Skeletal muscle satellite cell (primary cell): ENCODE data around the gene RNF151.
"Not testable (repeated sequence)": the region's sequence is repeated elsewhere in the genome, so short reads cannot be mapped to it uniquely, and the experiment has no call there.

ENCODE experiments used
- H3K27me3 ChIP-seq: 2 replicates; pipeline ENCODE4 v1.7.0; 2013; ENCODE audit warnings: low read length; ENCODE audit not compliant: control insufficient read depth, insufficient read depth
- H3K36me3 ChIP-seq: 2 replicates; pipeline ENCODE4 v1.7.0; 2013; ENCODE audit warnings: mild to moderate bottlenecking, control low read depth, low read length; ENCODE audit not compliant: insufficient read depth
- H3K4me1 ChIP-seq: 2 replicates; pipeline ENCODE4 v1.7.0; 2013; ENCODE audit warnings: low read length; ENCODE audit not compliant: control insufficient read depth, insufficient read depth
- H3K4me2 ChIP-seq: 2 replicates; pipeline ENCODE4 v1.7.0; 2013; ENCODE audit warnings: mild to moderate bottlenecking, low read length
- H3K4me3 ChIP-seq: 2 replicates; pipeline ENCODE4 v1.7.0; 2013; ENCODE audit warnings: low read length
- H3K9ac ChIP-seq: 2 replicates; pipeline ENCODE4 v1.7.0; 2013; ENCODE audit warnings: mild to moderate bottlenecking, low read depth, low read length, moderate library complexity
- H3K9me3 ChIP-seq: replicated peaks from 2 replicates; pipeline ENCODE4 v1.7.0; 2013; ENCODE audit warnings: mild to moderate bottlenecking, control low read depth, low read length

Gene RNF151

DNA sequence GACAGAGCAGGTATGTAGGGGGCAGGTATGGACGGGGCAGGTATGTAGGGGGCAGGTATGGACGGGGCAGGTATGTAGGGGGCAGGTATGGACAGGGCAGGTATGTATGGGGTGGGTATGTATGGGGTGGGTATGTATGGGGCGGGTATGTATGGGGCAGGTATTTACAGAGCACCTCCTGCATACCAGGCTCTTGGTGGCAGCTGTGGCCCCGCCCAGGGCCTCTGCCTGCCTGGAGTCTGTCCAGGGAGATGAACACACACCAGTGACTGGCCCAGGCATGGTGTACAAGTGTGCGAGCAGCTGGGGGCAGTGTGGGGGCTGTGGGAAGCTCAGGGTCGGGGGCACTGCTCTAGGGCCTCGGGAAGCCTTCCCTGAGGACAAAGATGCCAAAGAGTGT, 16.6 kb upstream of the RNF151 start:
- no peaks in the 10 kb centered on the region for H3K4me1 ChIP-seq
- no peaks in the 10 kb centered on the region for H3K36me3 ChIP-seq
- H3K9me3 ChIP-seq = no peaks in the 10 kb centered on the region
- no peaks in the 10 kb centered on the region for H3K27me3 ChIP-seq
- H3K9ac ChIP-seq = no peak overlapping the region
- no peak overlapping the region for H3K4me3 ChIP-seq
- no peak overlapping the region for H3K4me2 ChIP-seq

- H3K4me1 ChIP-seq = no peaks in the 10 kb centered on the region
- no peaks in the 10 kb centered on the region for H3K27me3 ChIP-seq
- H3K9ac ChIP-seq = no peak overlapping the region
- H3K4me3 ChIP-seq = no peak overlapping the region
- no peak overlapping the region for H3K4me2 ChIP-seq
- no peaks in the 10 kb centered on the region for H3K9me3 ChIP-seq
- H3K36me3 ChIP-seq = no peaks in the 10 kb centered on the region
These were observed 16.1 kb upstream of the RNF151 start for GRCh38 chr16:1950559-1950958.

GRCh38 chr16:1953734-1954133, 12.9 kb upstream of the RNF151 start:
- Histone ChIP-seq H3K4me3 (no peak overlapping the region), H3K27me3 (no peaks in the 10 kb centered on the region), H3K4me2 (no peak overlapping the region), H3K9me3 (no peaks in the 10 kb centered on the region), H3K9ac (no peak overlapping the region), H3K36me3 (no peaks in the 10 kb centered on the region), H3K4me1 (no peaks in the 10 kb centered on the region)

DNA sequence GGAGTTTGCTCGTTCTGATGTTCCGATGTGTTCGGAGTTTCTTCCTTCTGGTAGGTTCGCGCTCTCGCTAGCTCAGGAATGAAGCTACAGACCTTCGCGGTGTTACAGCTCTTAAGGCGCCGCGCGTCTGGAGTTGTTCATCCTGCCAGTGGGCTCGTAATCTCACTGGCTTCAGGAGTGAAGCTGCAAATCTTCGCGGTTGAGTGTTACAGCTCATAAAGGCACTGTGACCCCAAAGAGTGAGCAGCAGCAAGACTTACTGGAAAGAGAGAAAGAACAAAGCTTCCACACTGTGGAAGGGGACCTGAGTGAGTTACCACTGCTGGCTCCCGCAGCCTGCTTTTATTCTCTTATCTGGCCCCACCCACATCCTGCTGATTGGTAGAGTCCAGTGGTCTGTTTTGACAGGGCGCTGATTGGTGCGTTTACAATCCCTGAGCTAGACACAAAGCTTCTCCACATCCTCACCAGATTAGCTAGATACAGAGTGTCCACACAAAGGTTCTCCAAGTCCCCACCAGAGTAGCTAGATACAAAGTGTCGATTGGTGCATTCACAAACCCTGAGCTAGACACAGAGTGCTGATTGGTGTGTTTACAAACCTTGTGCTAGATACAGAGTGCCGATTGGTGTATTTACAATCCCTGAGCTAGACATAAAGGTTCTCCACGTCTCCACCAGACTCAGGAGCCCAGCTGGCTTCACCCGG, 9.1 kb upstream of the RNF151 start:
- H3K9ac ChIP-seq, H3K9me3 ChIP-seq, H3K4me2 ChIP-seq, H3K4me3 ChIP-seq, H3K27me3 ChIP-seq: not testable (repeated sequence)
- Histone ChIP-seq H3K4me1 (peaks cover 17% of the 10 kb centered on the region), H3K36me3 (peaks cover 16% of the 10 kb centered on the region)

DNA sequence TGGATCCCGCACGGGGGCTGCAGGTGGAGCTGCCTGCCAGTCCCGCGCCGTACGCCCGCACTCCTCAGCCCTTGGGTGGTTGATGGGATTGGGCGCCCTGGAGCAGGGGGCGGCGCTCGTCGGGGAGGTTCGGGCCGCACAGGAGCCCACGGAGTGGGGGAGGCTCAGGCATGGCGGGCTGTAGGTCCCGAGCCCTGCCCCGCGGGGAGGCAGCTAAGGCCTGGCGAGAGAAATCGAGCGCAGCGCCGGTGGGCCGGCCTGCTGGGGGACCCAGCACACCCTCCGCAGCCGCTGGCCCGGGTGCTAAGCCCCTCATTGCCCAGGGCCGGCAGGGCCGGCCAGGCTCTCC, 8.5 kb upstream of the RNF151 start:
- H3K27me3 ChIP-seq, H3K4me2 ChIP-seq, H3K4me3 ChIP-seq, H3K9ac ChIP-seq, H3K9me3 ChIP-seq: not testable (repeated sequence)
- peaks cover 22% of the 10 kb centered on the region for H3K36me3 ChIP-seq
- H3K4me1 ChIP-seq = peaks cover 21% of the 10 kb centered on the region

DNA sequence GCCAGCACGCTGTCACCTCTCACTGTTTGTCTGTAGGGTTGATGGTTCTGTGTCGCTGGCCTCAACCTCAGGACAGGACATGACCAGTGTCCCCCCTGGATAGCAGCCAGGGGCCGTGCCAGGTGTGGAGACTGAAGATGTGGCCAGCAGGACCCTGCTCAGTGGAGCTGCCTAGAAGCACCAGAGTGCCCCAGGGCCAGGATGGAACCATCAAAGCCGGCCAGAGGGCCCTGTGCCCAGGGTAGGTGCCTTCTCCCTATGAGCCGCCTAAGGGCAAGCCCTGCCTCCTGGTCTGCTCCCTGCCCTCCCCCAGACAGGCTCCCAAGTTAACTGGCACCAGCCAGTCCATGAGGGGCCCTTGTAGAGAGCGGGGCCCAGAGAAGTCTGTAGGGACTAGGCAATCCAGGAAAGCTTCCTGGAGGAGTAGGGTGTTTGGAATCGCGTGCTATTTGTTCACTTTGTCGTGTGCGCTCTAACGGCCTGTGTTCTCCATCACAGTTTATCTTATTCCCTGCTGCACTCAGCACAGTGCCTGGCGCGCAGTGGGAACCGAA, 7.9 kb upstream of the RNF151 start:
- Histone ChIP-seq H3K4me2 (peak overlapping the region; percentile 84), H3K4me3 (peak overlapping the region; percentile 50), H3K9ac (peak overlapping the region; percentile 89), H3K36me3 (peaks cover 26% of the 10 kb centered on the region), H3K9me3 (no peaks in the 10 kb centered on the region), H3K4me1 (peaks cover 24% of the 10 kb centered on the region), H3K27me3 (no peaks in the 10 kb centered on the region)

DNA sequence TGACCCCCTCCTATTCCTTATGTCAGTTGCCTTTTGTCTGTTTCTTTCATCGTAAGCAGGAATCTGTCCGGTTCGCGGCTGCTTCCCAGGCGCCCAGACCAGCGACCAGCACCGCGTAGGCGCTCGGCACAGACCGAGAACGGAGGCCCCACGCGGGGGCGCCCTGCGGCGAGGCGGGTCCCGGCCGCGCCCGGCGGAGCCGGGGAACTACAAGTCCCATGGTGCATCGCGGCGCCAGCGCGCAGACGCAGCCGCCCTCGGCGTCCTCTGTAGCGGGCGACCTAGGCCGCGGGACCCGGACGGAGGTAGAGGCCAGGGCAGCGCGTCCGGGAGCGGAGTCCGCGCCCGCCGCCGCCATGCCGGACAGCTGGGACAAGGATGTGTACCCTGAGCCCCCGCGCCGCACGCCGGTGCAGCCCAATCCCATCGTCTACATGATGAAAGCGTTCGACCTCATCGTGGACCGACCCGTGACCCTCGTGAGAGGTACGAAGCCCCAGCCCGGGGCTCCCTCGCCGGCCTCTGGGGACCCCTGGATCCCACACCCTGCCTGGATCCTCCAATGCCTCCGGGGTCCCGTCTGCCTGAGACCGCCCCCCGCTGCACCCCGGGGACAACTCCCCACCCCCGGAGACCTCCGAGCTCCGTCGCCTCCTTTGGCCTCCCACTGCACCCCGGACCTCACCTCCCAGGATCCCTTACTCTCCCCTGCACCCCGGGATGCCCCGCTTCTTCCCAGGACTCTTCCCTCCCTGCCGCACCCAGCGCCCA, 7.2 kb upstream of the RNF151 start, which contains the start of gene NDUFB10:
Gene NDUFB10 (plus strand): TSS at position 270 of the 771 bp plus-strand sequence. CDS start 87 bp downstream, at position 357.
- peak within 1 kb of the TSS; percentile 84 for H3K4me2 ChIP-seq
- H3K4me3 ChIP-seq = peak within 1 kb of the TSS; percentile 80
- peaks cover 24% of the 10 kb centered on the region for H3K4me1 ChIP-seq
- peaks cover 30% of the 10 kb centered on the region for H3K36me3 ChIP-seq
- H3K27me3 ChIP-seq = no peaks in the 10 kb centered on the region
- no peaks in the 10 kb centered on the region for H3K9me3 ChIP-seq
- H3K9ac ChIP-seq = peak within 1 kb of the TSS; percentile 89

- no peaks in the 10 kb centered on the region for H3K9me3 ChIP-seq
- peak overlapping the region; percentile 80 for H3K4me3 ChIP-seq
- no peaks in the 10 kb centered on the region for H3K27me3 ChIP-seq
- H3K4me2 ChIP-seq = peak overlapping the region; percentile 84
- peaks cover 29% of the 10 kb centered on the region for H3K4me1 ChIP-seq
- H3K36me3 ChIP-seq = peaks cover 34% of the 10 kb centered on the region
- H3K9ac ChIP-seq = peak overlapping the region; percentile 89
These were observed 5.7 kb upstream of the RNF151 start for GRCh38 chr16:1960665-1961630.

GRCh38 chr16:1961651-1962067, 5.0 kb upstream of the RNF151 start:
- Histone ChIP-seq H3K4me1 (peaks cover 30% of the 10 kb centered on the region), H3K27me3 (no peaks in the 10 kb centered on the region), H3K4me2 (peak overlapping the region; percentile 87), H3K9me3 (no peaks in the 10 kb centered on the region), H3K4me3 (no peak overlapping the region), H3K9ac (no peak overlapping the region), H3K36me3 (peaks cover 35% of the 10 kb centered on the region)

DNA sequence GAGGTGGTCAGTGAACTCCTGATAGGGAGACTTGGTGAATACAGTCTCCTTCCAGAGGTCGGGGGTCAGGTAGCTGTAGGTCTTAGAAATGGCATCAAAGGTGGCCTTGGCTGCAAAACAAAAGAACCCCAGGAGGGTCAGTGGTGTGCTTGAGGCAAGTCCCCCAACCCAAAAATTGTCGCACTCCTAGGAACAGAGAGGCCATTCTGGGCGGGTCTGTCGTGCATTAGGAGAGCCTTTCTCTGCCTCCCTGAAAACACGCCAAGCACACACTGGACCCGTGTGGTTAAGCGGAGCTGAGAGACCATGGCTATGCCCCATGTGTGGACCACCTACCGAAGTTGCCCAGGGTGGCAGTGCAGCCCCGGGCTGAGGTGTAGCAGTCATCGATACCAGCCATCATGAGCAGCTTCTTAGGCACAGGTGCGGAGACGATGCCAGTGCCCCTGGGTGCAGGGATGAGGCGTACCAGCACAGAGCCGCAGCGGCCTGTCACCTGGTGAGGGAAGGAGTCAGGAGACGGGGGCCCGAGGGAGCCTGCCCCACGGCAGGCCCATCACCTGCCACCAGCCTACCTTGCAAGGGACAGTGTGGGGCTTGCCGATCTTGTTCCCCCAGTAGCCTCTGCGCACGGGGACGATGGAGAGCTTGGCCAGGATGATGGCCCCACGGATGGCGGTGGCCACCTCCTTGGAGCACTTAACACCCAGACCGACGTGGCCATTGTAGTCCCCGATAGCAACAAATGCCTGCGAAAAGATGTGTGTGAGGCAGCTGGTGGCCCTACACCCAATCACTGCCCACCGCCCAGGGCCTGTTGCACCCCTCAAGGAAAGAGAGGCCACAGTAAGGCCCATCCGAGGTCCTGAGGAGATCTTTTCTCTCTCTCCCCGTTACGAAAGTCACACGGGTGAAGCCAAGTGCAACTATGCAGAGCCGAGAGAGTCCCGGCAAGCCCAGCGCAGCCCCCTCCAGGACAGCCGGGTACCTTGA, 4.2 kb upstream of the RNF151 start:
- Histone ChIP-seq H3K9ac (peak overlapping the region; percentile 97), H3K4me3 (peak overlapping the region; percentile 82), H3K4me2 (peak overlapping the region; percentile 87), H3K4me1 (peaks cover 30% of the 10 kb centered on the region), H3K36me3 (peaks cover 35% of the 10 kb centered on the region)
- H3K27me3 ChIP-seq, H3K9me3 ChIP-seq: not testable (repeated sequence)
